GM12878 (cell line): ENCODE data around the gene TMEM41B.

Experiments
- CTCF ChIP-seq, 3 experiments: IDR thresholded peaks in 2 of 3; conservative IDR thresholded peaks in 1 of 3; 2 replicates each; pipeline ENCODE4 v1.5.1; 2011; ENCODE audit warnings: low read depth in 3 of 3, low read length in 3 of 3, mild to moderate bottlenecking in 3 of 3, control low read depth in 2 of 3, moderate library complexity in 2 of 3, inconsistent platforms in 1 of 3, mixed read lengths in 1 of 3; ENCODE audit not compliant: control insufficient read depth in 2 of 3, insufficient read depth in 1 of 3; ENCODE audit errors: extremely low read depth in 1 of 3
- HDAC2 ChIP-seq: fragments of 200-600 bp; sonication (generic); IDR thresholded peaks from 2 replicates; pipeline ENCODE4 v1.6.1; 2017

- TF ChIP-seq HDAC2 = no peak
- no peak for TF ChIP-seq CTCF (IDR thresholded peaks at IDR 0.05 in 2 of 3, conservative IDR thresholded peaks at IDR 0.05 in 1 of 3; ENCODE audit: control insufficient read depth in 2 of 3, extremely low read depth in 1 of 3, insufficient read depth in 1 of 3, low read depth in 3 of 3, low read length in 3 of 3)
Measured at GRCh38 chr11:9273376-9274336, 40.7 kb downstream of the TMEM41B start.
